SU-DHL-6 (cell line): ENCODE measurements around the gene RBM3.

ENCODE experiments used
- EZH2phosphoT487 ChIP-seq: fragments of 200-600 bp; sonication (generic), shearing (Covaris generic); conservative IDR thresholded peaks from 2 replicates; pipeline ENCODE4 v1.6.1; 2018; ENCODE audit warnings: mild to moderate bottlenecking, antibody characterized with exemption, low read length, moderate library complexity, mixed read lengths
- TF ChIP-seq, protein P1 (sequence below): fragments of 200-600 bp; sonication (generic); IDR thresholded peaks from one replicate; pipeline ENCODE4 v1.5.1; 2017; ENCODE audit warnings: antibody characterized with exemption, mild to moderate bottlenecking, low read length, moderate library complexity; ENCODE audit not compliant: insufficient read depth, poor library complexity, severe bottlenecking

- TF ChIP-seq, protein P1, sequence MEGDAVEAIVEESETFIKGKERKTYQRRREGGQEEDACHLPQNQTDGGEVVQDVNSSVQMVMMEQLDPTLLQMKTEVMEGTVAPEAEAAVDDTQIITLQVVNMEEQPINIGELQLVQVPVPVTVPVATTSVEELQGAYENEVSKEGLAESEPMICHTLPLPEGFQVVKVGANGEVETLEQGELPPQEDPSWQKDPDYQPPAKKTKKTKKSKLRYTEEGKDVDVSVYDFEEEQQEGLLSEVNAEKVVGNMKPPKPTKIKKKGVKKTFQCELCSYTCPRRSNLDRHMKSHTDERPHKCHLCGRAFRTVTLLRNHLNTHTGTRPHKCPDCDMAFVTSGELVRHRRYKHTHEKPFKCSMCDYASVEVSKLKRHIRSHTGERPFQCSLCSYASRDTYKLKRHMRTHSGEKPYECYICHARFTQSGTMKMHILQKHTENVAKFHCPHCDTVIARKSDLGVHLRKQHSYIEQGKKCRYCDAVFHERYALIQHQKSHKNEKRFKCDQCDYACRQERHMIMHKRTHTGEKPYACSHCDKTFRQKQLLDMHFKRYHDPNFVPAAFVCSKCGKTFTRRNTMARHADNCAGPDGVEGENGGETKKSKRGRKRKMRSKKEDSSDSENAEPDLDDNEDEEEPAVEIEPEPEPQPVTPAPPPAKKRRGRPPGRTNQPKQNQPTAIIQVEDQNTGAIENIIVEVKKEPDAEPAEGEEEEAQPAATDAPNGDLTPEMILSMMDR, result no peak
- TF ChIP-seq EZH2phosphoT487, result no peak
These were observed 37.4 kb downstream of the RBM3 start for GRCh38 chrX:48611703-48612102.
